GM21447 (cell line): ENCODE data around the gene LRRC26.
"Not testable (repeated sequence)": the region's sequence is repeated elsewhere in the genome, so short reads cannot be mapped to it uniquely, and the experiment has no call there.

Experiments used
- ATAC-seq: cut with Tn5 transposase; IDR thresholded peaks from one replicate; pipeline ENCODE4 v1.9.1; 2021; ENCODE audit not compliant: unreplicated experiment

LRRC26 gene

DNA sequence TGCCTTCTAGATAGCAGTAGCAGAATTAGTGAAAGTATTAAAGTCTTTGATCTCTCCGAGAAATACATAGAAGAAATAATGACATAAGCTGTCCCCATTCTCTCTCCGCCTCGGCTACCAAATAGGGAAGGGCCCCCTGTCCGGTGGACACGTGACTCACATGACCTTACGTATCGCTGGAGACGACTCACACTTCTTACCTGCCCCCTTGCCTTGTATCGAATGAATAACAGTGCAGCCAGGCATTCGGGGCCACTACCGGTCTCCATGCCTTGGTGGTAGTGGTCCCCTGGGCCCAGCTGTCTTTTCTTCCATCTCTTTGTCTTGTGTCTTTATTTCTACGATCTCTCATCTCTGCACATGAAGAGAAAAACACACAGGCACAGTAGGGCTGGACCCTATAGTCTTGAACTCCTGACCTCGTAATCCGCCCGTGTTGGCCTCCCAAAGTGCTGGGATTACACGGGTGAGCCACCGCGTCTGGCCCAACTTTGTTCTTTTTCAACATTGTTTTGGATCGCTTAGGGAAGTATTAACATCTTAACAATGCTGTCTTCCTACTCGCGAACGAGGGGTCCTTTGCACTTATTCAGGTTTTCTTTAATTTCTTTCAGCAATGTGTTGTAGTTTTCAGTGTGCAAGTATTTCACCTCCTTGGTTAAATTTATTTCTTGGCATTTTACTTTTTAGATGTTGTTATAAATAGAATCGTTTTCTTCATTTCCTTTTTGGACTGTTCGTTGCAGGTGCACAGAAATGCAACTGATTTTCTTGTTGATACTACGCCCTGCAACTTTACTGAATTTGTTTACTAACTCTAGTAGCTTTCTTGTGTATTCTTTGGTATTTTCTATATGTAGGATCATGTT lies 47.7 kb downstream of the LRRC26 start:
- not testable (repeated sequence) for ATAC-seq
